ENCODE measurements around the gene AGO3. TPM values are rescaled to one million over a fixed set of nuclear protein-coding genes. Genes with fewer than 3 reads are reported as not detected.

The AGO3 gene
- total RNA-seq (2014; rRNA removed; shearing (Covaris generic)) = 22.5 and 25.1 TPM in 2 replicates
- total RNA-seq (2022) = 38.4 and 42.0 TPM in 2 replicates
- percentile 80 among the genes with signal in this experiment for Bru-seq, nascent RNA
- percentile 81 among the genes with signal in this experiment for BruChase-seq, experiment 1, labeled RNA remaining after a 6-hour chase
- BruChase-seq, experiment 2, labeled RNA remaining after a 2-hour chase = percentile 80 among the genes with signal in this experiment
- long read RNA-seq, full-length matches to known transcripts = 18 of 39 reads
- long read RNA-seq, partial matches to known transcripts = 4 of 39 reads
- long read RNA-seq, other reads (novel, unspliced or antisense) = 17 of 39 reads

DNA sequence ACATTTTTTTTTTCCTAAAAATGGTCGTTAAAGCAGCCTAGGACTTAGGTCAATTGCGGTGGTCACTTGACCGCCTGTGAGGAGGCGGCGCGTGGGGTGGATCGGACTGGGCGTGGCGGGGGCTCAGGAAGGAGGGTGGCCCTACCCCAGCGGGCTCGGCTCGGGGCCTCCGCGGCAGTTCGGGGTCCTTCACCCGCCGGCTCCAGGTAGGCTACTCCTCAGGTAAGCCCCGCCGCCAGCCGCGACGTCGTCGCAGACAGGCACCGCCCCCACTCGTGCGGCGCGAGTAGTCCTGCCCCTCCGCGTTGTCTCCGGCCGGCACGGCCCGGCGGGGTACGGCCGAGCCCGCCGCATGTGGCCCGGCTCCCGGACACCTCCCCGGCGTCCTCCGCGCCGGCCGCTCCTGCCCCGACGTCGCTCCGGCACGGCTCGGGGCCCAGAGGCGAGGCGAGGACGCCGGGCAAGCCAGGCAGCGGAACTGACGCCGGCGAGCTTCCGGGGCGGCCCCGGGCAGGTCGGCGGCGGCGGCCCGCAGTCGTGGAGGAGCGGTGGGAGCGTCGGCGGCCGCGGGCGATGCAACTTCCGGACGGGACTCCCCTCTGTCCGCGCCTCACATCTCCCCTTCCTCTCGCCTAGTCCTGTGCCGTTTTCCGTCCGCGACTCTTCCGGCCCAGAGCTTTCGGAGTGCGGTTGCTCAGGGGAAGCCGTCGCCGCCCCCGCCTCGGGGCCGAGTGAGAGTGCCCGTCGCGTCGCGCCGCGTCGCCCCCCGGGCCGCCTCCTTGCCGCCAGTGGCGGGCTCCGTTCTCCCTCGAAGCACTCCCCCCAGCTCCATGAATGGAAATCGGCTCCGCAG is at the start of gene AGO3:
TSS of gene AGO3 (plus strand) at position 513 of the 853 bp plus-strand sequence. CDS start at position 835, 322 bp downstream.
- CTCF ChIA-PET (ENCODE audit: unreplicated experiment) = no interaction called here

GRCh38 chr1:35881850-35882273 is 49.0 kb upstream of the AGO3 start:
- ChIA-PET CTCF (ENCODE audit: unreplicated experiment) (no interaction called here), POLR2A (no interaction called here)
- Histone ChIP-seq H3K4me1 (ENCODE audit: insufficient read depth, low read length, poor library complexity, severe bottlenecking) (peaks cover 29% of the 10 kb centered on the region), H3K4me2 (ENCODE audit: low read length) (no peak overlapping the region), H3K36me3 (ENCODE audit: insufficient read depth, low read length) (no peaks in the 10 kb centered on the region), H3K27ac (ENCODE audit: low read depth, low read length, poor library complexity, severe bottlenecking) (no peak overlapping the region), H3K79me2 (ENCODE audit: insufficient read depth, low read depth, low read length) (peaks cover 25% of the 10 kb centered on the region; the same call in 1 of the 2 replicates), H3K4me3 (ENCODE audit: low read depth, low read length, poor library complexity, severe bottlenecking) (no peak overlapping the region), H3K9me3 (ENCODE audit: low read length) (no peaks in the 10 kb centered on the region), H4K20me1 (ENCODE audit: insufficient read depth, low read length) (no peaks in the 10 kb centered on the region), H3K9me2 (ENCODE audit: insufficient read depth, low read length) (no peaks in the 10 kb centered on the region), H2AFZ (ENCODE audit: low read length) (no peak overlapping the region)
- no peak for DNase-seq (ENCODE audit: low spot score)
- intact Hi-C loops (cut with micrococcal nuclease; ENCODE audit: unreplicated experiment) = loop anchor here (5.0 kb wide), 1 partner anchor 205 kb away; the partner anchor contains the start of gene ADPRS
- BruUV-seq (replicated peaks) = no TSS peak
- no peak for TF ChIP-seq CTCF (conservative IDR thresholded peaks at IDR 0.05; ENCODE audit: low read length)
- TF ChIP-seq EZH2phosphoT487 (IDR thresholded peaks at IDR 0.05; ENCODE audit: borderline replicate concordance, low read depth, low read length) = no peak

More for the DNA sequence above, at the start of gene AGO3:
- POLR2A ChIA-PET = interaction anchor here (0.6 to 1.2 kb wide), 7 partner anchors 12 to 356 kb away, joined by 3 to 9 read pairs (median 4); partner anchors contain the start of gene THRAP3
- Histone ChIP-seq H4K20me1 (ENCODE audit: insufficient read depth, low read length) (peaks cover 5% of the 10 kb centered on the region; the same call in 1 of the 2 replicates), H3K27ac (ENCODE audit: low read depth, low read length, poor library complexity, severe bottlenecking) (peak within 1 kb of the TSS; percentile 83), H3K9me3 (ENCODE audit: low read length) (no peaks in the 10 kb centered on the region), H2AFZ (ENCODE audit: low read length) (peak within 1 kb of the TSS; percentile 71), H3K79me2 (ENCODE audit: insufficient read depth, low read depth, low read length) (peaks cover 51% of the 10 kb centered on the region), H3K36me3 (ENCODE audit: insufficient read depth, low read length) (no peaks in the 10 kb centered on the region), H3K4me2 (ENCODE audit: low read length) (peak within 1 kb of the TSS; percentile 88), H3K9me2 (ENCODE audit: insufficient read depth, low read length) (no peaks in the 10 kb centered on the region), H3K4me1 (ENCODE audit: insufficient read depth, low read length, poor library complexity, severe bottlenecking) (peaks cover 42% of the 10 kb centered on the region), H3K4me3 (ENCODE audit: low read depth, low read length, poor library complexity, severe bottlenecking) (peak within 1 kb of the TSS; percentile 93)
- no TSS peak for BruUV-seq (replicated peaks)
- TF ChIP-seq CTCF (conservative IDR thresholded peaks at IDR 0.05; ENCODE audit: low read length) (no peak), EZH2phosphoT487 (IDR thresholded peaks at IDR 0.05; ENCODE audit: borderline replicate concordance, low read depth, low read length) (no peak)
- DNase-seq (ENCODE audit: low spot score) = peak; percentile 91
- intact Hi-C loops (cut with micrococcal nuclease; ENCODE audit: unreplicated experiment) = loop anchor here (1.0 to 10.0 kb wide), 3 partner anchors 48 to 454 kb away; partner anchors contain the start of genes ADPRS, AGO1 and STK40
